HT-29 (cell line): ENCODE measurements around the gene VMAC. TPM values are rescaled to one million over a fixed set of nuclear protein-coding genes. Genes with fewer than 3 reads are reported as not detected.
"Not testable (repeated sequence)": the region's sequence is repeated elsewhere in the genome, so short reads cannot be mapped to it uniquely, and the experiment has no call there.

Experiments
- DNase-seq: peaks from one replicate; pipeline ENCODE4 v3.0.0-alpha.2; 2015; ENCODE audit warnings: low spot score
- total RNA-seq: library from RNA; depleted of rRNA; stranded (reverse); fragments of >200 nt; shearing (Covaris generic); gene quantifications from 2 replicates; pipeline ENCODE4 v1.2.3, GENCODE V29; 2014

Gene VMAC
- total RNA-seq, 1 experiment from 2014 or later: 6.0 TPM

DNA sequence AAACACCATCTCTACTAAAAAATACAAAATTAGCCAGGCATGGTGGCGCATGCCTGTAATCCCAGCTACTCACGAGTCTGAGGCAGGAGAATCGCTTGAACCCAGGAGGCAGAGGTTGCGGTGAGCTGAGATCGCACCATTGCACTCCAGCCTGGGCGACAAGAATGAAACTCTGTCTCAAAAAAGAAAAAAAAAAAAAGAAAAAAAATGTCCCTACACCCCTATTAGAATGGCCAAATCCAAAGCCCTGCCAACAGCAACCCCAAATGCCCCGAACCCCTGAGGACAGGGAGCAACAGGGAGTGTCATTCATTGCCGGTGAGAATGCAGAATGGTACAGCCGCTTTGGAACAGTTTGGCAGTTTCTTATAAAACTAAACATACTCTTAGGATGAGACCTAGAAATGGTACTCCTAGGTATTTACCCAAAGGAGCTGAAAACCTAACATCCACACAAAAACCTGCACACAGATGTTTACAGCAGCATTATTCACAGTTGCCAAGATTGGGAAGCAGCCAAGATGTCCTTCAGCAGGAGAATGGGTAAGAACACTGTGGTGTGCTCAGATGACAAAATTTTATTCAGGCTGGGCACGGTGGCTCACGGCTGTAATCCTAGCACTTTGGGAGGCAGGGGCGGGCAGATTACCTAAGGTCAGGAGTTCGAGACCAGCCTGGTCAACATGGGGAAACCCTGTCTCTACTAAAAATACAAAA, 21.4 kb upstream of the VMAC start:
- not testable (repeated sequence) for DNase-seq

DNA sequence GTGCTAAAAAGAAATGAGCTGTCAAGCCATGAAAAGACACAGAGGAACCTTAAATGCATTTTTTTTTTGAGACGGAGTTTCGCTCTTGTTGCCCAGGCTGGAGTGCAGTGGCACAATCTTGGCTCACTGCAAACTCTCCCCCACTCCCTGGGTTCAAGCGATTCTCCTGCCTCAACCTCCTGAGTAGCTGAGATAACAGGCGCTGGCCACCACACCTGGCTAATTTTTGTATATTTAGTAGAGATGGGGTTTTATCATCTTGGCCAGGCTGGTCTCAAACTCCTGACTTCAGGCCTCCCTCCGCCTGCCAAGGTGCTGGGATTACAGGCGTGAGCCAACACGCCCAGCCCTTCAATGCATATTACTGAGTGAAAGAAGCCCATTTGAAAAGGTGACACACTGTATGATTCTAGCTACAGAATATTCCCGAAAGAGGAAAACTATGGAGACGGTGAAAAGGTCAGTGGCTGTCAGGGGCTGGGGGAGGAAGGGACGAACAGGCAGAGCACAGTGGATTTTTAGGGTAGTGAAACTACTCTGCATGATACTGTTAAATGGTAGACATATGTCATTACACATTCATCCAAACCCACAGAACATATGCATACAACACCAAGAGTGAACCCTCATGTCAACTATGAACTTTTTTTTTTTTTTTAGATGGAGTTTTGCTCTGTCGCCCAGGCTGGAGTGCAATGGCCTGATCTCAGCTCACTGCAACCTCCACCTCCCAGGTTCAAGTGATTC, 20.4 kb upstream of the VMAC start:
- not testable (repeated sequence) for DNase-seq

- no peak for DNase-seq
These were observed 15.2 kb upstream of the VMAC start for GRCh38 chr19:5889288-5889971.

- no peak for DNase-seq
These were observed 14.6 kb upstream of the VMAC start for GRCh38 chr19:5890099-5890498.

DNA sequence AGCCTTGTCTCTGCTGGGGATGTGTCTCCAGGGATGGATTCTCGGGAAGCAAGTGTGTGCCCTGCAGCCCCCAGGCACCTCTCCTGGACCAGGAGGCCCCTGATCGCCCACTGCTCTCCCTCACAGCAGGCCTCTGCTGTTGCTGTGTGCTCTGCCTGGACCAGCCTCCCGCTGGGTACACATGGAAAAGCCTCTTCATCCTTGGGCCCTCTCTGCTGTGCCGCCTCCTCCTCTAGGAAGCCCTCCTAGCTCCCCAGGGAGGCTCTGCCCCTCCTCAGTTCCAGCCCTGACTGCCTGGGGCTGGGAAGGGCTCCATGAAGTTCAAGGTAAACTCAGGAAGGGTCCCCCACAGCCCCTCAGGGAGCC, 13.1 kb upstream of the VMAC start:
- DNase-seq: no peak

DNA sequence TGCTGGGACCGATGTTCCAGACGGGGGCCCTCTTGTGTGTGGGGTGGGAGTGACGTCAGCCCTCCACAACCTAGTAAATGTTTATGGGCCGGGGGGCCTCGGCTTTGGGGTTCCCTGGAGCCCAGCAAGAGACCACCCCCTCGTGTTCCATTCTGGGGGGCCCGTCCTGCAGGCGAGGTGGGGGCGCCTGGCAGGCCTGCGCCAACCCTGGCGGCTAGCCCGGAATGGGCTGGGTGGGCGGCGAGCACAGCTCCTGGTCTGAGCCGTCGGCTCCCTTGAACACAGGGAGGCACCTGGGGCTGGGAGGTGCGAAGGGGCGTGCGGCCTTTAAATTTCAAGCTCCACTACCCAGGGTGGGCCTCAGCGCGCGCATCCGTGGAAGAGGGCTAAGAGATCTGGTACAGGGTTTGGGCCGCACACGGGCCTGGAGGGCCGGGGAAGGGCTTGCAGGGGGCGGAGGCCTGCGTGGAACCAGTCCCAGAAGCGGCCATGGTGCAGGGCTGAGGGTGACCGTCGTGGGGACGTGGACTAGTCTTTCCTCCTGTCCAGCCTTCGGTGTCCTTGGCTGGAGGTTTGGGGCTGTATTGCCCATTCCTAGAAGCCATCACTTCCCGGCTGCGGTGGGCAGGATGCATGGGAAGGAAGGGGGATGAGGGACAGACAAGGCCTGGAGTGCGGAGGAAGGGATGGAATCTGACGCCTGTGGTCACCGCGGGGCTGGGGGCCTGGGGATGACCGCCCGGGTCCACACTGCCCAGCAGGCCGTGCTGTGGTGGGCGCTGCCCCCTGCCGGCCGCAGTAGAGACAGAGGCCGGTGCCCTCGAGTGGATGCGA, 12.5 kb upstream of the VMAC start:
- DNase-seq: peak; percentile 31

- DNase-seq: no peak
These were observed 11.8 kb upstream of the VMAC start for GRCh38 chr19:5892772-5893275.

GRCh38 chr19:5893296-5893903, 11.3 kb upstream of the VMAC start:
- no peak for DNase-seq

DNA sequence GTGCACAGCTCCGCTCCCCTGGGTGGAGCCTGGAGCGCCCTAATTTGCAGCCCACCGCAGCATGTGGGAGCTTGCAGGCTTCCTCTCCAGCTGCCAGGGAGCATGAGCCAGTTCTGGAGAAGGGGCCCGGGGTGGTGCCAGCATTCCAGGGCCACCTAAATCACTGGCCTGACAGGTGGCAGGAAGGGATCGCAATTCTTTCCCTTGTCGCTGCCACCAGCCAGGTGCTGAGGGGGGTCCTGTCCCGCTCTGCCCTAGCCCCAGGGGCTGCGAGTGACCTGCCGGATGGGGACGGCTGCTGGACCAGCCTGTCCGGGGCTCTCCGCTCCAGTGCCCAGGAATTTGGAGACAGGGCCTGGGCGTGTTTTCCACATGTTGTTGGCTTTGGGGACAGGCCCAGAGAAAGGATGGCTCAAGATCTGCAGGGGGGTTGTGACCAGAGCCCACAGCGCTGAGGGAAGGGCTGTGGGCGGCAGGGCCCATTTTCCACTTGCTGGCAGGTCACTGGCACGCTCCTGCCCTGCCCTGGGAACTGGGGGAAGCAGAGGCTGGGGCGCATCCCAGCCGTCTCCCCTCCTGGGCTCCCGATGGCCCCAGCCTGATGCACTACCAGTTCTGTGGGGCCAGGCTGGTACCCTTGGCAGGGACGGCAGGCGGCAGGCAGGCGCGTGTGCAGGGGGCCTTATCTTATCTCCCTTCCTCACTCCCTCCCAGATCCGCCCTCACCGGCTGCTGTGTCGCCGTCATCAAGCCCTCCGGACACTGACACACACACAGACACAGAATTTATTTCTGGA, 10.6 kb upstream of the VMAC start:
- no peak for DNase-seq

- no peak for DNase-seq
These were observed 9.8 kb upstream of the VMAC start for GRCh38 chr19:5894704-5895349.

- no peak for DNase-seq
These were observed 9.3 kb upstream of the VMAC start for GRCh38 chr19:5895409-5895808.

DNA sequence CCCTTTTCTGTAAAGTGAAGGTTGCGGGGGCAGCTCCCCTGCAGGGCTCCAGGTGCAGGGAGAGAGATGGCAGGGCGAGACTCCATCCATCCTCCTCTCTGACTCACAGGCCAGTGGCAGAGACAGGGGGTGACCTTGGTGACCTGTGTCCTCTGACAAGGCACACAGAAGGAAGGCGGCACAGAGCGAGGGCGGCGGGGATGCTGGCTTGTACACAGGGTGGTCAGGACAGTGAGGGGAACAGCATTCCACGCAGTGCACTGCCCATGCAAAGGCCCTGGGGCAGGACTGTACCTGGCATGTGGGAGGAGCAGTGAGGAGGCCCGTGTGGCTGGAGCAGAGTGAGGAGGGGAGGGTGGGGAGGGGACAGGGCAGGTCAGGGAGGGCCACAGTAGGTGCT, 8.8 kb upstream of the VMAC start:
- no peak for DNase-seq

- DNase-seq: no peak
These were observed 8.2 kb upstream of the VMAC start for GRCh38 chr19:5896365-5897076.

DNA sequence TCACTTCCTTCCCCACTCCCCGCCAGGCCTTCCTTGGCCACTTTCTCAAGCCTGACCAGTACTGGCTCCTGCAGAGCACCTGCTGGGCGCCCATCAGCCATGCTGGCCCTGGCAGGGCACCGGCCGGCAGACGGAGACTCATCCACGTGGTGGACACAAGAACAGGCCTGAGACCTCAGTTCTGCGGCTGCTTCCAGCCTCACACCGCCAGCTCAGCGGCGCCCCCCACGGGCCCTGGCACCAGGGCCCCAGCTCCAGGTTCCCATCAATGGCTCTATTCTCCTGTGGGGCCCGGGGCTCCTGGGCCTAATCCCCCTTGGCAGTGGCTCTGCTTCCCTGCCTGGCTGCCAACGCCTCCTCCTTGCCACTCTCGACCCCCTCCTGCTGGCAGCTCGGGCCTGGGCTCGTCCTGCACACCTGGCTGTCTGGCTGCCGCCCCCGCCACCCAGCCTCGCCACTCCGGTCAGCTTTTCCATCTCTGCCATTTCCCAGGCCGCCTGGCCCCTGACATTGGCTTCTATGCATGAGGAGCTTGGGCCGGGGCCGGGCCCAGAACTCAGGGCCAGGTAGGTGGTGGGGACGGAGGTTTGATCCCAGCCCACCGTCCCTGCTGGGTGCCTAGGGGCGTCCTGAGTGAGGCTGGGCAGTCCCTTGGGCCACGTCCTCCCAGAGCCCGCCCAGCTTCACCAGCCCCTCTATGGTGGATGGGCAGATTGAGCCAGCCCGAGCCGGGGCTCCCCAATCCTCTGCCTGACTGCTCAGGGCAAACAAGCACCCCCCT, 7.3 kb upstream of the VMAC start:
- DNase-seq: no peak

DNA sequence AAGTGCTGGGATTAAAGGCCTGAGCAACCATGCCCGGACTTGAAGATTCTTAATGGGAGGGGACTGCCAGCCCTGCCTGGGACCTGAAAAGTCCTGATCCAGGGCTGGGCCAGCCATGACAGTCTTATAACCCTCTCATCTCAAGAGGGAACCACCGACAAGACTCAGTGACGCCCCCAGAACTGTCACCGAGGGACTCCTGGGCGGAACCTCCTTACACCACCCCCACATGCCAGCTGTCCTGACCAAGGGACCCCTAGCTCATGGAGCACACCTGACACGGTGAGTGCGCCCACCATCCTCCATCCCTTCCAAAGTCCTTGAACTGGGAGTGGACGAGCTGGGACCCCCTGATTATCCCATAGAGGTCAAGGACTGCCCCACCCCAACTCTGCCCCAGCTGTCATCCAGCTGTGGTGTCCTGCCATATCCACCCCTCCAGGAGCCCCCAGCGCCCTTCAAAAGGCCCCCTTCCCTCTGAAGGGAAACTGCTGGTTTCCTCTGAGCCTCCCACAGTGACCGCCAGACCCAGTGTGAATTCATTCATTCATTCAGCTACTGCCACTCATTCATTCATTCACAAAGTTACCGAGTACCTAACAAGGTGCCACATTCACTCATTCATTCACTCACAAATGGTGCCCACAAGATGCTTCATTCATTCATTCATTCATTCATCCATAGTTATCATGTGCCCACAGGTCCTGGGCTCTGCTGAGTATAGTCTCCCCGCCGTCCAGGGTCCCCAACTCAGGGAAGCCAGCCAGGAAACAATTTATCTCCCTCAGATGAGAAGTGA, 4.7 kb upstream of the VMAC start:
- DNase-seq: no peak

GRCh38 chr19:5900976-5901375, 3.7 kb upstream of the VMAC start:
- no peak for DNase-seq

DNA sequence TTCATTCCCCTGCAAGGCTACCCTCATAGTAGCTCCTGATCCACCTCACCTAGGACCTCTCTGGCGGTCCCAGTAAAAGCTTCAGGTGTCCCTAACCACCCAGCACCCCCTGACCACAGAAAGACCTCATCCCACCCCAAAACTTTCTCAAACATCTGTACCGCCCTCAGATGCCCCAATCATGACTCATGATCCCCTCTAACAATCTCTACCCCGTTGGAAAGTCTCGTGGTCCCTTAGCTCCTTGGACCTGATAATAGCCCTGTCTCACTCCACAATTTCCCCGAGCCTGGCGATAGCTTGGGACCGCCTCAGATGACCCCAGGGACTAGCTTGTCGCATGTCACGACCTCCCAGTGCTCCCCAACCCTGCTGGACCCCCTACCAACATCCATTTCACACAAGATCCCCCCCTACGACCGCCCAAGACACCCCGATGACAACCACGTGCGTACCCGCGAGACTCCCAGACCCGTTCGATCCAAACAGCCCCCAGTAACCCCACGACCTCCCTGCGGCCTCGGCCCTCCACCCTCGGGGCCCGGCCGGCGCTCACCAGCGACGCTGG, 1.5 kb upstream of the VMAC start:
- no peak for DNase-seq
